GM21367 (cell line): Measurements from ENCODE around the gene MAD1L1.
A peak's percentile ranks its signal among the peaks of the same experiment; 100 is the strongest.

Experiments used
- ATAC-seq: cut with Tn5 transposase; IDR thresholded peaks from one replicate; pipeline ENCODE4 v1.9.1; 2021; ENCODE audit not compliant: unreplicated experiment

The MAD1L1 gene

GRCh38 chr7:2242541-2243429 is 10.0 kb upstream of the MAD1L1 start:
- no peak for ATAC-seq

- peak; percentile 57 for ATAC-seq
These were observed 9.1 kb upstream of the MAD1L1 start, which contains the start of the genes MRM2 and NUDT1 for GRCh38 chr7:2241580-2242540. MRM2 (minus strand) TSS chr7:2242205; CDS start chr7:2242169, 36 bp downstream. NUDT1 (plus strand) TSS chr7:2242226; CDS start chr7:2244575, 2,349 bp downstream.

GRCh38 chr7:2239242-2239641 is 6.5 kb upstream of the MAD1L1 start:
- no peak for ATAC-seq

GRCh38 chr7:2237109-2237602 is 4.4 kb upstream of the MAD1L1 start:
- peak; percentile 53 for ATAC-seq

GRCh38 chr7:2233926-2234325 is 1.2 kb upstream of the MAD1L1 start:
- ATAC-seq: no peak

- peak; percentile 23 for ATAC-seq
These were observed 566 bp downstream of the MAD1L1 start for GRCh38 chr7:2231992-2232765.

GRCh38 chr7:2230882-2231281 is 1.9 kb downstream of the MAD1L1 start:
- ATAC-seq: no peak

GRCh38 chr7:2230226-2230625 is 2.5 kb downstream of the MAD1L1 start:
- no peak for ATAC-seq

- no peak for ATAC-seq
These were observed 3.3 kb downstream of the MAD1L1 start for GRCh38 chr7:2229467-2229866.

GRCh38 chr7:2228921-2229320 is 3.8 kb downstream of the MAD1L1 start:
- ATAC-seq: no peak

GRCh38 chr7:2227699-2228098 is 5.0 kb downstream of the MAD1L1 start:
- ATAC-seq: no peak

- no peak for ATAC-seq
These were observed 6.9 kb downstream of the MAD1L1 start for GRCh38 chr7:2225830-2226229.

GRCh38 chr7:2225336-2225735 is 7.4 kb downstream of the MAD1L1 start:
- ATAC-seq: no peak

- no peak for ATAC-seq
These were observed 7.8 kb downstream of the MAD1L1 start for GRCh38 chr7:2224934-2225333.

GRCh38 chr7:2224491-2224928 is 8.2 kb downstream of the MAD1L1 start:
- ATAC-seq: no peak

- no peak for ATAC-seq
These were observed 9.4 kb downstream of the MAD1L1 start for GRCh38 chr7:2223321-2223720.

GRCh38 chr7:2222516-2222915 is 10.2 kb downstream of the MAD1L1 start:
- no peak for ATAC-seq

GRCh38 chr7:2220954-2221353 is 11.8 kb downstream of the MAD1L1 start:
- ATAC-seq: no peak

GRCh38 chr7:2220506-2220905 is 12.2 kb downstream of the MAD1L1 start:
- no peak for ATAC-seq

GRCh38 chr7:2220030-2220429 is 12.7 kb downstream of the MAD1L1 start:
- ATAC-seq: no peak
